AG10803 (cell line): ENCODE results near the gene C14orf180.

Experiments used
- DNase-seq: peaks from one replicate; pipeline ENCODE4 v3.0.0; 2010; ENCODE audit warnings: low read depth
- H3K4me3 ChIP-seq: 2 replicates; pipeline ENCODE4 v1.5.1; 2011; ENCODE audit warnings: mild to moderate bottlenecking, low read length, control low read depth
- CTCF ChIP-seq: conservative IDR thresholded peaks from 2 replicates; pipeline ENCODE4 v1.5.1; 2011; ENCODE audit warnings: mild to moderate bottlenecking, low read length, control low read depth, inconsistent platforms

C14orf180 gene

GRCh38 chr14:104602315-104602932, 22.9 kb downstream of the C14orf180 start:
- DNase-seq = no peak
- no peak overlapping the region for H3K4me3 ChIP-seq
- TF ChIP-seq CTCF = no peak

DNA sequence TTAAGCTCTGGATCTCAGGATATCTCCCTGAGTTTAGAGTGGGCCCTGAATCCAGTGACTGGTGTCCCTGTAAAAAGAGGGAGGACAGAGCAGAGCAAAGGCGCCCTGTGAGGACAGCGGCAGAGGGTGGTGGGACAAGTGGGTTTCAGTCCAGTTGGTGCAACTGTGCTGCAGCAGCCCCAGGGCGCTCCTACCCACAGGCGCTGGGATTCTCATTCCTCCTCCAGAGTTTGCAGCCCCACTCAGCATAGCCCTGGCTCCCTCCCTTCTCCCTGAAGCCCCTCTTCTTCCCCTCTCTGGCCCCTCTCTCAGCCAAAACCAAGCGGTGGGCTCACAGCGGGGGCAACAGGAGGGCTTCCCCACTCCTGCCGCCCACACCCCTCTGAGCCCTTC, 23.4 kb downstream of the C14orf180 start:
- DNase-seq = no peak
- no peak for TF ChIP-seq CTCF
- no peak overlapping the region for H3K4me3 ChIP-seq

- no peak for TF ChIP-seq CTCF
- DNase-seq = no peak
- H3K4me3 ChIP-seq = no peak overlapping the region
These were observed 24.3 kb downstream of the C14orf180 start for GRCh38 chr14:104603711-104604401.

DNA sequence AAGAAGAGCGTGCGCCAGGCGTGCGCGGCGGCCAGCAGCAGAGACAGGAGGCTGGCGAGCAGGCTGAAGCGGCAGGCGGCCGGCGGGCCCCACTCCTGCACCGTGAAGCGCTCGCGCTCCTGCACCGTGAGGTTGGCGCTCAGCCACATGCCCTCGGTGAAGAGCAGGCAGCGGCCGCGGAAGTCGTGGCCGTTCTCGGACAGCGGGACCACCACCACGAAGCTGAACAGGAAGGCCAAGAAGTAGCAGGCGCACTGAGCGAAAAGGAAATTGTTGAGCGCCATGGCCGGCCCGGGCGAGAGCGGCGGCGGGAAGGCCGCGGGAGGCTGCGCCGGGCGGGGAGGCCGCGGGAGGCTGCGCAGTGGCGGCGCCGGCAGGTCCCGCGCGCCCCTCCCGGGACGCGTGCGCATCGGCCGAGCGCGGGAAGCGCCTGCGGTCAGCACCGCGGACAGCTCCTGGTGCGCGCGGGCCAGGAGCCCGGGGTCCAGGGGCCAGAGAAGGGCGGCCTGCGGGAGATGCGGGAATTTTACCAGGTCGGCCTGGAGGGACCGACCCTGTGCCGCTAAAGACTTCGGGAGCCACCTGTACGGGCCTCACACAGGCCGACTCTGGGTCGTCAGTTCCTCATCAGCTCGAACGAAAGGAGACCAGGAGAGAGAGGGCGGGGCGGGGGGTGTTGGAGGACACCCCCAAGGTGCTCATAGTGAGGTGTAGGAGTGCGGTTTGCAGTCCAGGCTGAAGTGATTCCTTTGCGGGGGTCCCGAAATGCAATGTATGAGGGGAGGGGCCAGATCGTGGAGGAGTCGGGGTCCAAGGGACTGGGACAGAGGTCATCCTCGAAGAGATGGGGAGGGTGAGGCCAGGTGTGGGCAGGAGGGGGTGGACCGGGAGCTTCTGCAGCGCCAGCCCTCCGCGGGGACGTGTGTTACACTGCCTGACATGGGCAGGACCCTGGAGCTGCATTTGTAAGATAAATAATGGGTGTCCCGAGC, 25.2 kb downstream of the C14orf180 start, which contains the start of gene TMEM179:
TSS of gene TMEM179 (minus strand) at position 315 of the 992 bp plus-strand sequence. CDS start at position 284, 31 bp downstream.
- no peak for TF ChIP-seq CTCF
- H3K4me3 ChIP-seq = no peak within 1 kb of the TSS
- no peak for DNase-seq

DNA sequence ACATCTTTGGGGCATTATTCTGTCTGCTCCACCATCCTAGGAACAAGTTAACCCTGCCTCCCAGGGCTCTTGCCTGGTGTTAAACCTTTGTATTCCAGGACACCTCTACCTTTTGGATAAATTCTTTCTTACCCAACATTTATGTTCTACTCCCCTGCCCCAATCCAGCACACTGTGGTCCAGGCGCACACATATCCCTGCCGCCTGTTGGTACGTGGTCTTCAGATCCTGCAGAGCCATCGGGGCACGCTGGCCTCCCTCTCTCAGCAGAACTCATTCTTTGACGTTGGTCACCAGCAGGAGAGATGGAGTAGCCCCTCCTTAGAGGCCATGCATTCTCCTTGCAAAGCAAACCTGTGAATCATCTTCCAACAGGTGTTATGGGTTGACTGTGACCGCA, 30.1 kb downstream of the C14orf180 start:
- DNase-seq = no peak
- no peak overlapping the region for H3K4me3 ChIP-seq
- TF ChIP-seq CTCF = no peak

DNA sequence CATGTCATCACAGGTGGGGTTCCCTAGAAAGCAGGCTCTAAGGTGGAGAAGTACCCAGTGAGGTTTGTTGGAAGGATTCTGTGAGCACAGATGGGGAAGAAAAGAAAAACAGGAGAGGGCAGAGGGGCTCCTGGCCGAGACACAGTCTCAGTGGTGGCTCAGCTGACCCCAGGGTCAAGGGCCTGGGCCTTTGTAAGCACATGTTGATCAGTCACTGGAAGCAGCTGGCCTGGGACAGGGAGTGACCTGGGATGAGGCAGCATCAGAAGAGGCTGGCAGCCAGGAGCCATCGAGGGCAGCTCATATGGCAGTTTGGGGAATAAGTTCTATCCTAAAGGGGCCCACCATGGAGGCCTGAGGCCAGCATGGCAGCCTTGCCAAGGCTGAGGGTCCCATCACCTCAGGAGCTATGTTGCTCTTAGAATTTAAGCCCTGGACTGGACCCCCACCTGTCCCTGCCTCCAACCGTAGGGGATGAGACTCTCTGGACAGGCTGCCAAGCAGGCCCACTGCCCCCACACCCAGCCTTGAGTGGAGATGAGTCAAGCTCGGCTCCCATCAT, 31.3 kb downstream of the C14orf180 start:
- no peak overlapping the region for H3K4me3 ChIP-seq
- DNase-seq = no peak
- no peak for TF ChIP-seq CTCF
